Pancreas (tissue), 10 donors: ENCODE data around the gene PEAK1. TPM values are rescaled to one million over a fixed set of nuclear protein-coding genes. Genes with fewer than 3 reads are reported as not detected.

ENCODE experiments used
- ATAC-seq, 4 donors: fragments of 200-7000 bp; cut with Tn5 transposase; one replicate each; pipeline versions ENCODE4 v1.8.0 to v1.9.1; 2020; ENCODE audit warnings: mild to moderate bottlenecking in 4 of 4, moderate library complexity in 4 of 4
- DNase-seq, 6 donors: peaks; one replicate each; pipeline ENCODE4 v3.0.0-alpha.2; 2020
- FAIRE-seq: peaks from 2 replicates; lab custom pipeline; 2012; peaks lifted over from hg19 to GRCh38; lab: Jason Lieb, UNC
- H3K27ac ChIP-seq, 4 donors: fragments of 200-600 bp; sonication (generic); 1 replicate in 3 of 4; 2 replicates in 1 of 4; pipeline versions ENCODE4 v1.5.0 to v1.8.0; 2020
- H3K27me3 ChIP-seq, 4 donors: fragments of 200-600 bp; one replicate each; pipeline ENCODE4 v1.8.0; 2021
- H3K36me3 ChIP-seq, 3 donors: fragments of 200-600 bp; sonication (generic) in 1 of 3; one replicate each; pipeline versions ENCODE4 v1.5.0 to v1.8.0; 2020 to 2021
- H3K4me1 ChIP-seq, 3 donors: fragments of 200-600 bp; one replicate each; pipeline ENCODE4 v1.8.0; 2021
- H3K4me3 ChIP-seq, 4 donors: fragments of 200-600 bp; sonication (generic) in 2 of 4; one replicate each; pipeline versions ENCODE4 v1.5.0 to v1.8.0; 2020 to 2021
- H3K9me3 ChIP-seq, 4 donors: fragments of 200-600 bp; one replicate each; pipeline ENCODE4 v1.8.0; 2021
- WGBS, 2 donors: extraction: QIAGEN DNeasy Blood & Tissue Kit; methylation state at CpG; one replicate each; pipeline ENCODE4 v1.1.7; 2013; 5-methylcytosine and 5-hydroxymethylcytosine counted together
- intact Hi-C, 3 donors: fragments of 100-400 bp; cut with DNase I; formaldehyde crosslinking; loops; one replicate each; pipeline versions ENCODE4 v1.11.1 to v1.14.2; 2022
- polyA plus RNA-seq, 2 donors: library from polyadenylated mRNA; stranded (reverse); fragments of 200-250 nt; gene quantifications; one replicate each; pipeline ENCODE4 v1.2.3, GENCODE V29; 2013
- total RNA-seq, 6 donors: library from RNA; stranded (reverse); fragmentation: NEBNext Ultra II Directional in 4 of 6; extraction: Animal tissue kit (Norgen Biotek cat#: 25700) in 4 of 6; gene quantifications; one replicate each; pipeline versions ENCODE4 v1.2.1 to v1.2.4, GENCODE V29; 2021 to 2023
- TF ChIP-seq, protein P1 (sequence below), 4 donors: fragments of 200-600 bp; sonication (generic) in 3 of 4; IDR thresholded peaks; one replicate each; pipeline versions ENCODE4 v1.5.0 to v1.8.0; 2021; ENCODE audit warnings: antibody characterized with exemption in 4 of 4
- donor health status: healthy with polysubstance abuse.
- donor health status: DM: no; HTN: no; CAD: no; lungs with moderate emphysema.
- donor health status: DM: no; HTN: no; CAD: no.
- donor health status: control.
- donor health status: control.
- donor health status: Bipolar disorder and iron deficiency.
- donor health status: DM: yes; HTN: yes; CAD: no.
- donor health status: DM: no; HTN: no; CAD: no.
- donor health status: DM: no; HTN: no; CAD: no.
- donor health status: DM: yes; HTN: yes; CAD: no.

Gene PEAK1
- total and polyA plus RNA-seq, 8 donors = 1.8 to 27.6 (median 12.1) TPM

DNA sequence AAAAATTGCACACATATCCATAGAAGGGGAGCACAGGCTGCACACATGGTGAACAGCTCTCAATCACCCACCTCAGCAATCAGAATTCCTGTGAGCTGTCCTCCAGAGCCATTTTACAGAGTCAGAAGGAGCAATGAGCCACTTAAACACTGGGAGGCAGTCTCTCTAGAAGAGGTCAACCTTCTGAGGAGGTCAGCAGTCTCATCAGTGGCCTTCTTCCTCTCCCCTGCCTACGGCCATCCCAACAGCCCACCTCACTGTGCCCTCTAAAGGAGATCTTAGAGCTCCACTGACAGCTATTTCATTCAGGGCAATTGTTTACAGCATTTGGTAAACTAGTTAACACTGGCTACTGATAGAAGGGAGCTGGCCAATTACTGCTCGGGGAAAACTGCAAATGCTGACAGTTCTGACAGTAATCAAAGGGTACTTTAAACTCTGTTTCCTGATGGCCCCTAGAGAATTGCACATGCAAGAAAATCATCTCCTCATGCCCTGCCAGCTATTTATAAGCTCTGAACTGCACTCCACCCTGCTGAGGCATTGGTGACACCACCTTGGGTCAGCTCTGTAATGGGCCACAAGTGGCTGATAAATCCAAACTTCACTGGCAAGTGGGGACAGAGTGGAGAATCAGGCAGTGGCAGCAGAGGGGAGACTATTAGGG, 306.9 kb downstream of the PEAK1 start:
- Histone ChIP-seq H3K4me1 (no peaks in the 10 kb centered on the region), H3K36me3 (no peaks in the 10 kb centered on the region), H3K9me3 (no peaks in the 10 kb centered on the region), H3K27ac (no peak overlapping the region), H3K4me3 (no peak overlapping the region), H3K27me3 (no peaks in the 10 kb centered on the region)
- ATAC-seq = no peak
- intact Hi-C loops = loop anchor here in 1 of 3 donors (10.0 kb wide), 1 partner anchor 382 kb away; no protein-coding TSS in a partner anchor
- FAIRE-seq = no peak
- 88 to 91% methylated on average over 2 of the region's 2 CpGs for WGBS, 2 donors
- TF ChIP-seq, protein P1, sequence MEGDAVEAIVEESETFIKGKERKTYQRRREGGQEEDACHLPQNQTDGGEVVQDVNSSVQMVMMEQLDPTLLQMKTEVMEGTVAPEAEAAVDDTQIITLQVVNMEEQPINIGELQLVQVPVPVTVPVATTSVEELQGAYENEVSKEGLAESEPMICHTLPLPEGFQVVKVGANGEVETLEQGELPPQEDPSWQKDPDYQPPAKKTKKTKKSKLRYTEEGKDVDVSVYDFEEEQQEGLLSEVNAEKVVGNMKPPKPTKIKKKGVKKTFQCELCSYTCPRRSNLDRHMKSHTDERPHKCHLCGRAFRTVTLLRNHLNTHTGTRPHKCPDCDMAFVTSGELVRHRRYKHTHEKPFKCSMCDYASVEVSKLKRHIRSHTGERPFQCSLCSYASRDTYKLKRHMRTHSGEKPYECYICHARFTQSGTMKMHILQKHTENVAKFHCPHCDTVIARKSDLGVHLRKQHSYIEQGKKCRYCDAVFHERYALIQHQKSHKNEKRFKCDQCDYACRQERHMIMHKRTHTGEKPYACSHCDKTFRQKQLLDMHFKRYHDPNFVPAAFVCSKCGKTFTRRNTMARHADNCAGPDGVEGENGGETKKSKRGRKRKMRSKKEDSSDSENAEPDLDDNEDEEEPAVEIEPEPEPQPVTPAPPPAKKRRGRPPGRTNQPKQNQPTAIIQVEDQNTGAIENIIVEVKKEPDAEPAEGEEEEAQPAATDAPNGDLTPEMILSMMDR (IDR thresholded peaks at IDR 0.05) = no peak
- DNase-seq = no peak

DNA sequence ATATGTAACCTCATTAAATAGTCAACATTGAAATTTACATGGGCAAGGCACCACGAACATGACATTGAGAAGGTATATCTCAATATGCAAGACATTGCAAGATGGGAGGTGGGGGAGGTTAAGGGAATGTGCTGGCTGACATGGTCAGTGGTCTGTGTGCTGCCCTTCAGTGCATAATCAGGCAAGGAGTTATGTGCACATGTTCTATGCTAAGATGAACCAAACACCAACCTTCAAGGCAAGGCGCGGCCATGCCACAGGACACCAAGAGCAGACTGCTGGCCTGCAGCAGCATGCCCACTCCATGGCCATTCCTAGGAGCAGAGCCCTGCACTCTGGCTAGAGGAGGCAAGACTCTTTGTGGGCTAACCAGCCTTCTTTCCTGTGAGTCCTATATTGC, 308.1 kb downstream of the PEAK1 start:
- no peak overlapping the region for H3K4me3 ChIP-seq

DNA sequence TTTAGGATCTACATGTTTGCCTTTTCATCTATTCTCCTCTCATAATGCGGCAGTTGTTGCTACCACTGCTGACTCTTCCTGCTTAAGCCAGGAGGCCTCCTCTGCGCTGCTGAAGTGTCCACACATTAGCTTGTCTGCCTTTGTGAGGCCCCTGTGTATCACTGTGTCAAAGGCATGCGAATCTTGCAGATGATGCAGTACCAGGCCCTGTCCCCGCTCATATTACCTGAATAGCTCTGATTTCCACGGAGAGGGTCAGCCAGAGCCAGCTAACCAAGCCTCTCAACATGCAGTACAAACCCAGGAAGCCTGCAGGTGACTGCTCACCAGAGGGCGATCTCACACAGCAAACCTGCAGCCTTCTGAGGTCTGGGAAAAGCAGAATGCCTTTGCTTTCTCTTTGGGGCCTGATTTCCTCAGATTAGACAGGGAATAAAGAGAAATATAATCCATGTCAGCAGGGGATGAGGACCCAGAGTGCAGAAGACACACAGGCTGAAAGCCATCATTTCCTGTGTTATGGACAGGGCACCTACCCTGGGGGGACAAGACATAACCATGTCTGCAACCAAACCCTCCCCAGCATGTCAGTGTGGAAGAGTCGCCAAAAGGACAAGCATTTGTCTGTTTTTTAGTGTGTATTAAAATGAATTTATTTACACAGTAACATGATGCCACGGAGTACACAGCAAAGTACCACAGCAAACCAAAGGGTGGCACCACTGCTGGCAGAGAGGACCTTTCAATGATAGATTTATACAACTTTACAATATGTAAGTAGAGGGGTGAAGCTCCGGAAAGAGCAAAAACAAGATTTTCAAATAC, 312.2 kb downstream of the PEAK1 start:
- Histone ChIP-seq H3K4me1 (no peaks in the 10 kb centered on the region), H3K9me3 (no peaks in the 10 kb centered on the region), H3K27me3 (no peaks in the 10 kb centered on the region), H3K27ac (no peak overlapping the region), H3K4me3 (no peak overlapping the region), H3K36me3 (no peaks in the 10 kb centered on the region)
- DNase-seq (peak in 5 of 6 donors; percentile 18 to 67 (median 43)), ATAC-seq (peak; percentile 40 to 90 (median 86)), FAIRE-seq (no peak)
- TF ChIP-seq, protein P1 (IDR thresholded peaks at IDR 0.05) = peak in 2 of 4 donors; percentile 31 to 38
- WGBS, 2 donors = 51 to 53% methylated on average over 9 of the region's 9 CpGs
- intact Hi-C loops = loop anchor here in 2 of 3 donors (10.0 kb wide), 1 partner anchor 437 kb away; no protein-coding TSS in a partner anchor

More for the DNA sequence above, 308.1 kb downstream of the PEAK1 start:
- H3K4me1 ChIP-seq = no peaks in the 10 kb centered on the region
- no peaks in the 10 kb centered on the region for H3K9me3 ChIP-seq
- H3K27ac ChIP-seq = no peak overlapping the region
- H3K36me3 ChIP-seq = no peaks in the 10 kb centered on the region
- 92 to 94% methylated on average over 3 of the region's 3 CpGs for WGBS, 2 donors
- H3K27me3 ChIP-seq = no peaks in the 10 kb centered on the region
- FAIRE-seq = no peak
- intact Hi-C loops = loop anchor here in 1 of 3 donors (10.0 kb wide), 1 partner anchor 383 kb away; no protein-coding TSS in a partner anchor
- TF ChIP-seq, protein P1 (IDR thresholded peaks at IDR 0.05) = no peak
- no peak for ATAC-seq
- no peak for DNase-seq

DNA sequence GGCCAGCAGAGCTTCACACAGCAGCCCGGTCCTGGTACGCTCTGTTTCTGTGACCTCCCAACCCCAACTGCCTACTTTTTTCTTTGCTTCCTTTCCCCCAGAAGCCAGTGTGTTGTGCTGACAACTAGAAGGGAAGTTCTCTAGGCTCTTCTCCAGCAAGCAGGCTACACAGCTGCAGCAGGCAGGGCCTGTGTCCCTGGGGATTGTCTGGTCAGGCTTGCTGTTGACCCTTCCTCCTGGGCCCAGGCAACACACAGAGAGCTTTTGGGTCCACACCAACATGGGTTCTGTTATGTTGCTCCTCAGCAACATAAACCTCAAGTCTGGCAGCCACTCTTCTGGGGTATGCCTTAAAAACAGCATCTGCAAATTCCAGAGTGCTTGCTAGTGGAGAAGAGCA, 312.8 kb downstream of the PEAK1 start:
- DNase-seq = peak in 1 of 6 donors; percentile 15
- TF ChIP-seq, protein P1 (IDR thresholded peaks at IDR 0.05) = no peak
- FAIRE-seq = no peak
- H3K4me3 ChIP-seq = no peak overlapping the region
- H3K4me1 ChIP-seq = no peaks in the 10 kb centered on the region
- intact Hi-C loops = loop anchor here in 2 of 3 donors (10.0 kb wide), 1 partner anchor 438 kb away; no protein-coding TSS in a partner anchor
- H3K36me3 ChIP-seq = no peaks in the 10 kb centered on the region
- H3K27ac ChIP-seq = no peak overlapping the region
- no peaks in the 10 kb centered on the region for H3K9me3 ChIP-seq
- WGBS, 2 donors = 86 to 90% methylated on average over 2 of the region's 2 CpGs
- ATAC-seq = peak in 3 of 4 donors; percentile 37 to 55 (median 46)
- H3K27me3 ChIP-seq = no peaks in the 10 kb centered on the region
